HepG2 (cell line): ENCODE data around the gene KIAA1328. TPM values are rescaled to one million over a fixed set of nuclear protein-coding genes. Genes with fewer than 3 reads are reported as not detected.

Experiments
- ZNF761 ChIP-seq: sonication (generic); formaldehyde crosslinking; conservative IDR thresholded peaks from 2 replicates; pipeline ENCODE4 v1.4.0; 2020; ENCODE audit warnings: mild to moderate bottlenecking, missing genetic modification reagents
- ZNF841 ChIP-seq: sonication (generic); formaldehyde crosslinking; IDR thresholded peaks from 2 replicates; pipeline ENCODE4 v1.8.1; 2023; ENCODE audit warnings: missing genetic modification reagents, borderline replicate concordance
- polyA plus RNA-seq, 8 experiments: library from polyadenylated mRNA; depleted of rRNA in 3 of 8; stranded (reverse) in 7 of 8; unstranded in 1 of 8; fragments of >200 nt; fragmentation: Illumina TruSeq in 4 of 8; extraction: Trizol in 4 of 8; gene quantifications; 2 replicates each; pipeline versions ENCODE4 v1.2.1 to v1.2.3, GENCODE V29; 2011 to 2016; ENCODE audit warnings: low read depth in 4 of 8, missing spikeins in 1 of 8, mixed read lengths in 1 of 8; ENCODE audit not compliant: insufficient read depth in 1 of 8
- total RNA-seq, 5 experiments: library from RNA; depleted of rRNA; stranded (reverse); fragments of >200 nt; fragmentation: Illumina TruSeq; extraction: Trizol; gene quantifications; 2 replicates each; pipeline ENCODE4 v1.2.3, GENCODE V29; 2016; ENCODE audit warnings: low read depth in 1 of 5
- TF ChIP-seq, protein P1 (sequence below): sonication (generic); formaldehyde crosslinking; IDR thresholded peaks from 2 replicates; pipeline ENCODE4 v1.5.0; 2020; ENCODE audit warnings: missing genetic modification reagents
- TF ChIP-seq, protein P2 (sequence below): sonication (generic); formaldehyde crosslinking; IDR thresholded peaks from 2 replicates; pipeline ENCODE4 v1.5.0; 2020; ENCODE audit warnings: mild to moderate bottlenecking, missing genetic modification reagents
- TF ChIP-seq, protein P3 (sequence below): sonication (generic); formaldehyde crosslinking; IDR thresholded peaks from 2 replicates; pipeline ENCODE4 v1.5.0; 2020; ENCODE audit warnings: mild to moderate bottlenecking, missing genetic modification reagents

KIAA1328 gene
- total and polyA plus RNA-seq, 2 of the 13 experiments (the other 11 are each of a cell fraction or from before 2014, with no cell fraction given) = 4.1 to 6.0 TPM

DNA sequence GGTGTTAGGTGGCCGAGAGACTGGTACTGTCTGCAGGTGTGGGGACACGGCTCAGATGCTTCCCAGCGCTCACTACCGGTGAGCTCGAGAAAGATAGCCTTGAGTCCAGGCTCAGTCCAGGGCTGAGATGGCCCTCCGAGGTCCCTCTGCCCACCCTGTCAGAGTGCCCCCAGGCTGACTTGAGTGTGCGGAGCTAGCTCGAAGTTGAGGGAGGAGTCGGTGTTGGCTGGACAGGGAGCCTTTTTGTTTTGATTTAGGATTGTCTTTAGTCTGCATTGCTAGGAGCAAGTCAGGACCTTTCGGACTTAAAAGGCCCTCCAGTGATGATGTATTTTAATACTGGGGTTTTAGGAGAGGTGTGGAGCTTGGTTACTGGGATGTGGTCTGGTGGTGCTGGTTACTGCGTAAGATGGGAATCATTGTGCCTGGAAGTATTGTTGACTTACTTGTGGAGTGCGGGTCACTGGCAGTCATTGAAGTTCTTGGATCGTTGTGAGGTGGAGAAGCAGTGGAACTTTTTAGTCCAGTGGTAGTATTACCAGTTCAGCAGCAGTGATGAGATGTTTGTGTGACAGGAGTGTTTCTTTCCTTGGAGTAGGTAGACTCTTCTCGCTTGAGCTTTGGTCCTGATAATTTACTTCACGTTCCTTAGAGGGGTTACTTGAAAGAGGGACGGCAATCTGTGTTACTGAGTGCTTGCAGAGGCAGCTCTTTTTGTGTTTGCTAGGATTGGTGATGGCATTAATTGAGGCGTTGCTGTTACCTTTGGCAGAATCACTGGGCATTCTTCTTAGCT is 633 bp downstream of the KIAA1328 start (continued):
- TF ChIP-seq, protein P1, sequence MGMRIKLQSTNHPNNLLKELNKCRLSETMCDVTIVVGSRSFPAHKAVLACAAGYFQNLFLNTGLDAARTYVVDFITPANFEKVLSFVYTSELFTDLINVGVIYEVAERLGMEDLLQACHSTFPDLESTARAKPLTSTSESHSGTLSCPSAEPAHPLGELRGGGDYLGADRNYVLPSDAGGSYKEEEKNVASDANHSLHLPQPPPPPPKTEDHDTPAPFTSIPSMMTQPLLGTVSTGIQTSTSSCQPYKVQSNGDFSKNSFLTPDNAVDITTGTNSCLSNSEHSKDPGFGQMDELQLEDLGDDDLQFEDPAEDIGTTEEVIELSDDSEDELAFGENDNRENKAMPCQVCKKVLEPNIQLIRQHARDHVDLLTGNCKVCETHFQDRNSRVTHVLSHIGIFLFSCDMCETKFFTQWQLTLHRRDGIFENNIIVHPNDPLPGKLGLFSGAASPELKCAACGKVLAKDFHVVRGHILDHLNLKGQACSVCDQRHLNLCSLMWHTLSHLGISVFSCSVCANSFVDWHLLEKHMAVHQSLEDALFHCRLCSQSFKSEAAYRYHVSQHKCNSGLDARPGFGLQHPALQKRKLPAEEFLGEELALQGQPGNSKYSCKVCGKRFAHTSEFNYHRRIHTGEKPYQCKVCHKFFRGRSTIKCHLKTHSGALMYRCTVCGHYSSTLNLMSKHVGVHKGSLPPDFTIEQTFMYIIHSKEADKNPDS = 0 out of 2 replicates have a peak, but pooled peaks have one; percentile 51
- TF ChIP-seq, protein P2, sequence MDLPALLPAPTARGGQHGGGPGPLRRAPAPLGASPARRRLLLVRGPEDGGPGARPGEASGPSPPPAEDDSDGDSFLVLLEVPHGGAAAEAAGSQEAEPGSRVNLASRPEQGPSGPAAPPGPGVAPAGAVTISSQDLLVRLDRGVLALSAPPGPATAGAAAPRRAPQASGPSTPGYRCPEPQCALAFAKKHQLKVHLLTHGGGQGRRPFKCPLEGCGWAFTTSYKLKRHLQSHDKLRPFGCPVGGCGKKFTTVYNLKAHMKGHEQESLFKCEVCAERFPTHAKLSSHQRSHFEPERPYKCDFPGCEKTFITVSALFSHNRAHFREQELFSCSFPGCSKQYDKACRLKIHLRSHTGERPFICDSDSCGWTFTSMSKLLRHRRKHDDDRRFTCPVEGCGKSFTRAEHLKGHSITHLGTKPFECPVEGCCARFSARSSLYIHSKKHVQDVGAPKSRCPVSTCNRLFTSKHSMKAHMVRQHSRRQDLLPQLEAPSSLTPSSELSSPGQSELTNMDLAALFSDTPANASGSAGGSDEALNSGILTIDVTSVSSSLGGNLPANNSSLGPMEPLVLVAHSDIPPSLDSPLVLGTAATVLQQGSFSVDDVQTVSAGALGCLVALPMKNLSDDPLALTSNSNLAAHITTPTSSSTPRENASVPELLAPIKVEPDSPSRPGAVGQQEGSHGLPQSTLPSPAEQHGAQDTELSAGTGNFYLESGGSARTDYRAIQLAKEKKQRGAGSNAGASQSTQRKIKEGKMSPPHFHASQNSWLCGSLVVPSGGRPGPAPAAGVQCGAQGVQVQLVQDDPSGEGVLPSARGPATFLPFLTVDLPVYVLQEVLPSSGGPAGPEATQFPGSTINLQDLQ (CRISPR knock-in tag) = 0 out of 2 replicates have a peak, but pooled peaks have one; percentile 13
- TF ChIP-seq ZNF761 (CRISPR knock-in tag) = 0 out of 2 replicates have a peak, but pooled peaks have one; percentile 14
- TF ChIP-seq, protein P3, sequence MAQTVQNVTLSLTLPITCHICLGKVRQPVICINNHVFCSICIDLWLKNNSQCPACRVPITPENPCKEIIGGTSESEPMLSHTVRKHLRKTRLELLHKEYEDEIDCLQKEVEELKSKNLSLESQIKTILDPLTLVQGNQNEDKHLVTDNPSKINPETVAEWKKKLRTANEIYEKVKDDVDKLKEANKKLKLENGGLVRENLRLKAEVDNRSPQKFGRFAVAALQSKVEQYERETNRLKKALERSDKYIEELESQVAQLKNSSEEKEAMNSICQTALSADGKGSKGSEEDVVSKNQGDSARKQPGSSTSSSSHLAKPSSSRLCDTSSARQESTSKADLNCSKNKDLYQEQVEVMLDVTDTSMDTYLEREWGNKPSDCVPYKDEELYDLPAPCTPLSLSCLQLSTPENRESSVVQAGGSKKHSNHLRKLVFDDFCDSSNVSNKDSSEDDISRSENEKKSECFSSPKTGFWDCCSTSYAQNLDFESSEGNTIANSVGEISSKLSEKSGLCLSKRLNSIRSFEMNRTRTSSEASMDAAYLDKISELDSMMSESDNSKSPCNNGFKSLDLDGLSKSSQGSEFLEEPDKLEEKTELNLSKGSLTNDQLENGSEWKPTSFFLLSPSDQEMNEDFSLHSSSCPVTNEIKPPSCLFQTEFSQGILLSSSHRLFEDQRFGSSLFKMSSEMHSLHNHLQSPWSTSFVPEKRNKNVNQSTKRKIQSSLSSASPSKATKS = no peak
- TF ChIP-seq ZNF841 = 0 out of 2 replicates have a peak, but pooled peaks have one; percentile 16
